HFFc6 (cell line): ENCODE measurements around the gene MBLAC1. TPM values are rescaled to one million over a fixed set of nuclear protein-coding genes. Genes with fewer than 3 reads are reported as not detected.

Source experiments
- DNase-seq: peaks from one replicate; pipeline ENCODE4 v3.0.0-alpha.2; 2018
- H3K27ac Mint-ChIP-seq: 2 replicates; pipeline ENCODE4 v1.8.0; 2020; ENCODE audit warnings: mild to moderate bottlenecking, mixed read lengths
- H3K27me3 Mint-ChIP-seq: 2 replicates; pipeline ENCODE4 v1.8.0; 2021; ENCODE audit warnings: mild to moderate bottlenecking, moderate library complexity, mixed read lengths; ENCODE audit not compliant: insufficient read depth
- H3K36me3 Mint-ChIP-seq: 2 replicates; pipeline ENCODE4 v1.8.0; 2021; ENCODE audit warnings: low read depth, mixed read lengths
- H3K4me1 Mint-ChIP-seq: 2 replicates; pipeline ENCODE4 v1.8.0; 2020; ENCODE audit warnings: low read depth, mixed read lengths
- H3K4me3 Mint-ChIP-seq: 2 replicates; pipeline ENCODE4 v1.8.0; 2020; ENCODE audit warnings: mild to moderate bottlenecking, moderate library complexity, mixed read lengths
- H3K9me3 Mint-ChIP-seq: 2 replicates; pipeline ENCODE4 v1.8.0; 2020; ENCODE audit warnings: mild to moderate bottlenecking, mixed read lengths
- total RNA-seq, 6 experiments: library from RNA; stranded (reverse); fragmentation: NEBNext Ultra II Directional; extraction: Animal tissue kit (Norgen Biotek cat#: 25700); gene quantifications; 2 replicates in 1 of 6; 3 replicates in 5 of 6; pipeline ENCODE4 v1.2.3, GENCODE V29; 2021
- TF ChIP-seq, protein P1 (sequence below): fragments of 200-600 bp; sonication (generic); IDR thresholded peaks from 2 replicates; pipeline ENCODE4 v1.5.0; 2021; ENCODE audit warnings: antibody characterized with exemption, mild to moderate bottlenecking

MBLAC1 gene
- total RNA-seq, 6 experiments from 2014 or later, result 2.3 to 3.0 (median 2.5) TPM

GRCh38 chr7:100093925-100094486 lies 32.8 kb upstream of the MBLAC1 start:
- peaks cover 74% of the 10 kb centered on the region for H3K36me3 Mint-ChIP-seq
- H3K9me3 Mint-ChIP-seq, result no peaks in the 10 kb centered on the region

GRCh38 chr7:100095289-100095688 lies 31.5 kb upstream of the MBLAC1 start:
- no peaks in the 10 kb centered on the region; the same call in none of the 2 replicates for H3K27me3 Mint-ChIP-seq
- H3K27ac Mint-ChIP-seq, result peak overlapping the region; percentile 66
- no peak for DNase-seq
- no peaks in the 10 kb centered on the region for H3K9me3 Mint-ChIP-seq
- peaks cover 83% of the 10 kb centered on the region for H3K36me3 Mint-ChIP-seq
- no peak overlapping the region for H3K4me3 Mint-ChIP-seq
- peaks cover 66% of the 10 kb centered on the region for H3K4me1 Mint-ChIP-seq
- TF ChIP-seq, protein P1, sequence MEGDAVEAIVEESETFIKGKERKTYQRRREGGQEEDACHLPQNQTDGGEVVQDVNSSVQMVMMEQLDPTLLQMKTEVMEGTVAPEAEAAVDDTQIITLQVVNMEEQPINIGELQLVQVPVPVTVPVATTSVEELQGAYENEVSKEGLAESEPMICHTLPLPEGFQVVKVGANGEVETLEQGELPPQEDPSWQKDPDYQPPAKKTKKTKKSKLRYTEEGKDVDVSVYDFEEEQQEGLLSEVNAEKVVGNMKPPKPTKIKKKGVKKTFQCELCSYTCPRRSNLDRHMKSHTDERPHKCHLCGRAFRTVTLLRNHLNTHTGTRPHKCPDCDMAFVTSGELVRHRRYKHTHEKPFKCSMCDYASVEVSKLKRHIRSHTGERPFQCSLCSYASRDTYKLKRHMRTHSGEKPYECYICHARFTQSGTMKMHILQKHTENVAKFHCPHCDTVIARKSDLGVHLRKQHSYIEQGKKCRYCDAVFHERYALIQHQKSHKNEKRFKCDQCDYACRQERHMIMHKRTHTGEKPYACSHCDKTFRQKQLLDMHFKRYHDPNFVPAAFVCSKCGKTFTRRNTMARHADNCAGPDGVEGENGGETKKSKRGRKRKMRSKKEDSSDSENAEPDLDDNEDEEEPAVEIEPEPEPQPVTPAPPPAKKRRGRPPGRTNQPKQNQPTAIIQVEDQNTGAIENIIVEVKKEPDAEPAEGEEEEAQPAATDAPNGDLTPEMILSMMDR, result no peak

More at GRCh38 chr7:100093925-100094486, 32.8 kb upstream of the MBLAC1 start:
- TF ChIP-seq, protein P1, result no peak
- Mint-ChIP-seq H3K4me1 (peaks cover 66% of the 10 kb centered on the region), H3K27ac (peak overlapping the region; percentile 67), H3K27me3 (peaks cover 2% of the 10 kb centered on the region), H3K4me3 (no peak overlapping the region)
- DNase-seq, result no peak

GRCh38 chr7:100095704-100096103 lies 31.1 kb upstream of the MBLAC1 start:
- peaks cover 78% of the 10 kb centered on the region for H3K36me3 Mint-ChIP-seq
- H3K4me1 Mint-ChIP-seq, result peaks cover 62% of the 10 kb centered on the region
- DNase-seq, result no peak
- no peaks in the 10 kb centered on the region; the same call in none of the 2 replicates for H3K27me3 Mint-ChIP-seq
- H3K4me3 Mint-ChIP-seq, result no peak overlapping the region
- peak overlapping the region; percentile 66 for H3K27ac Mint-ChIP-seq
- TF ChIP-seq, protein P1, result no peak
- no peaks in the 10 kb centered on the region for H3K9me3 Mint-ChIP-seq

GRCh38 chr7:100098913-100099312 lies 27.9 kb upstream of the MBLAC1 start:
- Mint-ChIP-seq H3K9me3 (no peaks in the 10 kb centered on the region), H3K36me3 (peaks cover 58% of the 10 kb centered on the region), H3K4me1 (peaks cover 51% of the 10 kb centered on the region), H3K27me3 (peaks cover 2% of the 10 kb centered on the region), H3K4me3 (peak overlapping the region; percentile 90), H3K27ac (peak overlapping the region; percentile 64)
- TF ChIP-seq, protein P1, result no peak
- no peak for DNase-seq

DNA sequence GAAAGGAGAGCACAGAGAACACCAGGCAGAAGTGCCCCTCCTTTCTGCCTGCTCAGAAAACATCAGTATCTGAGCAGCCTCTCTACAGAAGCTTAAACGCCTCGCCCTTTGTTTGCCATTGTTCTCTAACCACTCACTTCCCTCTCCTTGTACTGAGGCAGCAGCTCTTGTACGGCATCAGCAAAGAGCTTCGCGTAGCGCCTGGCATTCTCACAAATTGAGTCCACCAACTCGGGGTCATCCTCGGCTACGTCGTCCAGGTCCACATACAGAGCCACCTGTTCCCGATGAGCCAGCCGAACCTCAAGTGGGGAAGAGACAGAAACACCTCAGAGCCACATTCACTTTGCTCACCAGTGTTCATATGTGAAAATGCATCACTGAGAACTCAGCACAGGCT lies 27.3 kb upstream of the MBLAC1 start:
- Mint-ChIP-seq H3K36me3 (peaks cover 60% of the 10 kb centered on the region), H3K27ac (peak overlapping the region; percentile 64), H3K9me3 (no peaks in the 10 kb centered on the region), H3K4me1 (peaks cover 53% of the 10 kb centered on the region), H3K4me3 (peak overlapping the region; percentile 90), H3K27me3 (peaks cover 2% of the 10 kb centered on the region)
- DNase-seq, result no peak
- TF ChIP-seq, protein P1, result no peak
